H9 (cell line): Measurements from ENCODE around the gene DPF1. TPM values are rescaled to one million over a fixed set of nuclear protein-coding genes. Genes with fewer than 3 reads are reported as not detected.

ENCODE experiments used
- DNase-seq: peaks from one replicate; pipeline ENCODE4 v3.0.0-alpha.2; 2017
- H2AFZ ChIP-seq: one replicate; pipeline ENCODE4 v1.6.1; 2013; ENCODE audit warnings: mild to moderate bottlenecking, low read length, control low read depth, moderate library complexity
- H2AK5ac ChIP-seq: 2 replicates; pipeline ENCODE4 v1.6.1; 2013; ENCODE audit warnings: low read length, control low read depth, mixed read lengths; ENCODE audit not compliant: insufficient read length
- H2BK120ac ChIP-seq: one replicate; pipeline ENCODE4 v1.6.1; 2013; ENCODE audit warnings: low read depth, mild to moderate bottlenecking, low read length, control low read depth, inconsistent platforms; ENCODE audit not compliant: poor library complexity, severe bottlenecking
- H2BK12ac ChIP-seq: 2 replicates; pipeline ENCODE4 v1.6.1; 2013; ENCODE audit warnings: low read length, control low read depth, mixed read lengths, low read depth; ENCODE audit not compliant: insufficient read length
- H2BK15ac ChIP-seq: 2 replicates; pipeline ENCODE4 v1.6.1; 2013; ENCODE audit warnings: low read depth, low read length, control low read depth
- H2BK20ac ChIP-seq: one replicate; pipeline ENCODE4 v1.6.1; 2013; ENCODE audit warnings: low read depth, mild to moderate bottlenecking, low read length, control low read depth, inconsistent platforms; ENCODE audit not compliant: poor library complexity, severe bottlenecking
- H2BK5ac ChIP-seq: 2 replicates; pipeline ENCODE4 v1.6.1; 2013; ENCODE audit warnings: low read length, control low read depth, mixed read lengths; ENCODE audit not compliant: insufficient read length
- H3K14ac ChIP-seq: 2 replicates; pipeline ENCODE4 v1.6.1; 2013; ENCODE audit warnings: low read length, control low read depth; ENCODE audit not compliant: insufficient read depth
- H3K18ac ChIP-seq: 2 replicates; pipeline ENCODE4 v1.6.1; 2013; ENCODE audit warnings: low read depth, mild to moderate bottlenecking, mixed read lengths, low read length, control low read depth; ENCODE audit not compliant: insufficient read length
- H3K23ac ChIP-seq: 2 replicates; pipeline ENCODE4 v1.6.1; 2013; ENCODE audit warnings: low read length, control low read depth, mixed read lengths, low read depth; ENCODE audit not compliant: insufficient read length
- H3K23me2 ChIP-seq: 2 replicates; pipeline ENCODE4 v1.6.1; 2013; ENCODE audit warnings: low read depth, mild to moderate bottlenecking, mixed read lengths, low read length, control low read depth; ENCODE audit not compliant: insufficient read length, poor library complexity, severe bottlenecking
- H3K27ac ChIP-seq: 2 replicates; pipeline ENCODE4 v1.5.1; 2013; ENCODE audit warnings: low read length, control low read depth, mixed read lengths, low read depth; ENCODE audit not compliant: insufficient read length
- H3K27me3 ChIP-seq: 2 replicates; pipeline ENCODE4 v1.6.1; 2013; ENCODE audit warnings: low read length, control low read depth, inconsistent platforms; ENCODE audit not compliant: insufficient read depth
- H3K4ac ChIP-seq: 2 replicates; pipeline ENCODE4 v1.6.1; 2013; ENCODE audit warnings: low read depth, mild to moderate bottlenecking, control low read depth, inconsistent platforms, low read length, moderate library complexity
- H3K4me1 ChIP-seq: 2 replicates; pipeline ENCODE4 v1.6.1; 2013; ENCODE audit warnings: low read length, control low read depth, inconsistent platforms; ENCODE audit not compliant: insufficient read depth
- H3K4me2 ChIP-seq: 2 replicates; pipeline ENCODE4 v1.6.1; 2013; ENCODE audit warnings: low read length, control low read depth, mixed read lengths; ENCODE audit not compliant: insufficient read length, insufficient read depth
- H3K56ac ChIP-seq: 2 replicates; pipeline ENCODE4 v1.6.1; 2013; ENCODE audit warnings: low read depth, mild to moderate bottlenecking, mixed read lengths, low read length, control low read depth; ENCODE audit not compliant: insufficient read length
- H3K79me1 ChIP-seq: 2 replicates; pipeline ENCODE4 v1.6.1; 2013; ENCODE audit warnings: low read depth, mild to moderate bottlenecking, moderate library complexity, low read length, control low read depth, inconsistent platforms; ENCODE audit not compliant: insufficient read depth, poor library complexity, severe bottlenecking
- H3K79me2 ChIP-seq: 2 replicates; pipeline ENCODE4 v1.6.1; 2013; ENCODE audit warnings: low read length, control low read depth, inconsistent platforms; ENCODE audit not compliant: insufficient read depth
- H3K9ac ChIP-seq: 2 replicates; pipeline ENCODE4 v1.6.1; 2013; ENCODE audit warnings: low read length, control low read depth, mixed read lengths; ENCODE audit not compliant: insufficient read length; ENCODE audit errors: extremely low read depth
- H3K9me3 ChIP-seq: one replicate; pipeline ENCODE4 v1.6.1; 2013; ENCODE audit warnings: low read depth, low read length, inconsistent platforms; ENCODE audit not compliant: control insufficient read depth
- H3T11ph ChIP-seq: one replicate; pipeline ENCODE4 v1.6.1; 2013; ENCODE audit warnings: mild to moderate bottlenecking, low read length, control low read depth, inconsistent platforms
- H4K20me1 ChIP-seq: one replicate; pipeline ENCODE4 v1.6.1; 2013; ENCODE audit not compliant: control insufficient read depth, insufficient read length, insufficient read depth
- H4K5ac ChIP-seq: 2 replicates; pipeline ENCODE4 v1.6.1; 2013; ENCODE audit warnings: low read depth, mild to moderate bottlenecking, mixed read lengths, low read length, control low read depth; ENCODE audit not compliant: insufficient read length
- H4K8ac ChIP-seq: replicated peaks from 2 replicates; pipeline ENCODE4 v1.6.1; 2013; ENCODE audit warnings: low read length, control low read depth, mixed read lengths, low read depth; ENCODE audit not compliant: insufficient read length
- H4K91ac ChIP-seq: 2 replicates; pipeline ENCODE4 v1.6.1; 2013; ENCODE audit warnings: low read depth, mild to moderate bottlenecking, moderate library complexity, mixed read lengths, low read length, control low read depth; ENCODE audit not compliant: insufficient read length
- H3K27ac Mint-ChIP-seq, 3 experiments: 2 replicates in 2 of 3; 3 replicates in 1 of 3; pipeline ENCODE4 v1.8.0; 2020 to 2021; ENCODE audit warnings: mixed read lengths in 3 of 3, mild to moderate bottlenecking in 1 of 3, moderate library complexity in 1 of 3
- H3K27me3 Mint-ChIP-seq: 2 replicates; pipeline ENCODE4 v1.8.0; 2021; ENCODE audit warnings: low read depth, mild to moderate bottlenecking, moderate library complexity, mixed read lengths
- H3K36me3 Mint-ChIP-seq, 3 experiments: 2 replicates in 2 of 3; 3 replicates in 1 of 3; pipeline ENCODE4 v1.8.0; 2020 to 2021; ENCODE audit warnings: low read depth in 3 of 3, mixed read lengths in 3 of 3; ENCODE audit not compliant: insufficient read depth in 1 of 3
- H3K4me1 Mint-ChIP-seq, 2 experiments: 2 replicates each; pipeline ENCODE4 v1.8.0; 2020; ENCODE audit warnings: mixed read lengths in 2 of 2
- H3K4me3 Mint-ChIP-seq, 2 experiments: 2 replicates in 1 of 2; 3 replicates in 1 of 2; pipeline ENCODE4 v1.8.0; 2020 to 2021; ENCODE audit warnings: mild to moderate bottlenecking in 2 of 2, mixed read lengths in 2 of 2, moderate library complexity in 1 of 2
- H3K9me3 Mint-ChIP-seq, 2 experiments: 2 replicates in 1 of 2; 3 replicates in 1 of 2; pipeline ENCODE4 v1.8.0; 2020; ENCODE audit warnings: mild to moderate bottlenecking in 2 of 2, mixed read lengths in 2 of 2, moderate library complexity in 1 of 2
- WGBS: extraction: QIAGEN DNeasy Blood & Tissue Kit; methylation state at CpG from one replicate; pipeline ENCODE4 v1.1.7; 2013; ENCODE audit warnings: missing lambda C conversion rate, low lambda C conversion rate, mixed read lengths; ENCODE audit not compliant: insufficient read length; ENCODE audit errors: extremely low coverage; 5-methylcytosine and 5-hydroxymethylcytosine counted together
- total RNA-seq: library from RNA; stranded (reverse); gene quantifications from 2 replicates; pipeline ENCODE4 v1.2.1, GENCODE V29; 2021
- TF ChIP-seq, protein P1 (sequence below): fragments of 200-600 bp; sonication (generic); conservative IDR thresholded peaks from 3 replicates; pipeline ENCODE4 v1.8.0; 2021; ENCODE audit warnings: antibody characterized with exemption, mild to moderate bottlenecking

DPF1 gene
- total RNA-seq, 1 experiment from 2014 or later: 12.0 TPM

DNA sequence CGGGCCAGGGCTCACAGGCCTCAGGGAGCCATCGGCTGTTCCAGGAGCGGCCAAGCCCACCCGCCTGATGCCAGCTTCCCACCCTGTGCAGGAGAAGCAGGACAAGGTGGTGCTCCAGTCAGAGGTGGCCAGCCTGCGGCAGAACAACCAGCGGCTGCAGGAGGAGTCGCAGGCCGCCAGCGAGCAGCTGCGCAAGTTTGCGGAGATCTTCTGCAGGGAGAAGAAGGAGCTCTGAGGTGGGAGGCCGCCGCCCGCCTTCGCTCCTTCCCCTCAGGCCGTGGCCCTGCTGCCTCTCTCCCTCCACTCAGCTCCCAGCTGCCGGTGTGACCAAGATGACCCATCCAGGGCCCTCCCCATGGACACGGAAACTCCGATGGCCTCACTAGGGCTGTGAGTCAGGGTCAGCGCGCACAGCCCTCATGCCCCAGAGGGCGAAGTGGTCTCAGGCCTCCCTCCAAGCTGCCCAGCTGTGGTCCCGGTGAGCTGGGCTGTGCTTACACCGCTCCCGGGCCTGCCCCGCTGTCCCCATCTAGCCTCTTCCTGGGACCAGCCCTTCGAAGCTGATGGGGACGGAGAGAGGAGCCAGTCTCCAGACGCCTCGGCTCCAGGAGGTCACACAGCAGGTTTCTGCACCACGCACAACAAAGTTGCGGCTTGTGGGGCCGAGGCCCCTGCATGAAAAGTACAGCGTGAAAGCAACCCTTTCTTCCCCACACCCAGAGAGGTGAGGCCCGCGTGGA is 17.8 kb downstream of the DPF1 start:
- no peak overlapping the region for H2BK15ac ChIP-seq
- Mint-ChIP-seq H3K27ac (peak overlapping the region in 2 of 3 experiments; percentile 76 to 86; a peak in 3 of 7 replicates), H3K36me3 (peaks cover 0 to 26% (median 24%) of the 10 kb centered on the region in 3 experiments; a peak in 5 of 7 replicates), H3K9me3 (no peaks in the 10 kb centered on the region), H3K27me3 (peaks cover 24% of the 10 kb centered on the region), H3K4me1 (peaks cover 21 to 39% of the 10 kb centered on the region in 2 experiments), H3K4me3 (no peak overlapping the region)
- no peaks in the 10 kb centered on the region for H3K27me3 ChIP-seq
- H3K14ac ChIP-seq: no peak overlapping the region; the same call in 1 of the 2 replicates
- no peaks in the 10 kb centered on the region for H3K79me1 ChIP-seq
- no peak overlapping the region for H3K18ac ChIP-seq
- WGBS: no CpG with 5 or more reads among the region's 36 CpGs
- no peak overlapping the region for H3K56ac ChIP-seq
- H3K4ac ChIP-seq: no peak overlapping the region
- H2BK20ac ChIP-seq: no peak overlapping the region
- H2AFZ ChIP-seq: no peak overlapping the region
- no peak overlapping the region for H4K5ac ChIP-seq
- no peak overlapping the region for H2BK12ac ChIP-seq
- TF ChIP-seq, protein P1, sequence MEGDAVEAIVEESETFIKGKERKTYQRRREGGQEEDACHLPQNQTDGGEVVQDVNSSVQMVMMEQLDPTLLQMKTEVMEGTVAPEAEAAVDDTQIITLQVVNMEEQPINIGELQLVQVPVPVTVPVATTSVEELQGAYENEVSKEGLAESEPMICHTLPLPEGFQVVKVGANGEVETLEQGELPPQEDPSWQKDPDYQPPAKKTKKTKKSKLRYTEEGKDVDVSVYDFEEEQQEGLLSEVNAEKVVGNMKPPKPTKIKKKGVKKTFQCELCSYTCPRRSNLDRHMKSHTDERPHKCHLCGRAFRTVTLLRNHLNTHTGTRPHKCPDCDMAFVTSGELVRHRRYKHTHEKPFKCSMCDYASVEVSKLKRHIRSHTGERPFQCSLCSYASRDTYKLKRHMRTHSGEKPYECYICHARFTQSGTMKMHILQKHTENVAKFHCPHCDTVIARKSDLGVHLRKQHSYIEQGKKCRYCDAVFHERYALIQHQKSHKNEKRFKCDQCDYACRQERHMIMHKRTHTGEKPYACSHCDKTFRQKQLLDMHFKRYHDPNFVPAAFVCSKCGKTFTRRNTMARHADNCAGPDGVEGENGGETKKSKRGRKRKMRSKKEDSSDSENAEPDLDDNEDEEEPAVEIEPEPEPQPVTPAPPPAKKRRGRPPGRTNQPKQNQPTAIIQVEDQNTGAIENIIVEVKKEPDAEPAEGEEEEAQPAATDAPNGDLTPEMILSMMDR: no peak
- H4K20me1 ChIP-seq: no peaks in the 10 kb centered on the region
- no peak overlapping the region for H3K23ac ChIP-seq
- no peak overlapping the region for H3K27ac ChIP-seq
- no peaks in the 10 kb centered on the region for H3K79me2 ChIP-seq
- no peaks in the 10 kb centered on the region for H3K9me3 ChIP-seq
- H3K23me2 ChIP-seq: peaks cover 20% of the 10 kb centered on the region
- H4K8ac ChIP-seq: no peak overlapping the region
- no peak for DNase-seq
- no peak overlapping the region for H2BK5ac ChIP-seq
- no peak overlapping the region for H3K9ac ChIP-seq
- no peak overlapping the region for H4K91ac ChIP-seq
- H3K4me1 ChIP-seq: no peaks in the 10 kb centered on the region
- no peak overlapping the region for H2BK120ac ChIP-seq
- H3K4me2 ChIP-seq: no peak overlapping the region
- H2AK5ac ChIP-seq: no peak overlapping the region
- H3T11ph ChIP-seq: no peak overlapping the region
